ENCODE measurements around the gene RPL37. TPM values are rescaled to one million over a fixed set of nuclear protein-coding genes. Genes with fewer than 3 reads are reported as not detected.
A peak's percentile ranks its signal among the peaks of the same experiment; 100 is the strongest.

RPL37 gene
- total RNA-seq, 1 experiment from 2014 or later = 916 TPM

GRCh38 chr5:40841068-40841805, 6.2 kb upstream of the RPL37 start, which contains the start of gene CARD6:
TSS of gene CARD6 (plus strand) at chr5:40841367. CDS start at chr5:40841383, 16 bp downstream.
- H3K27ac ChIP-seq (ENCODE audit: low read length) = peak within 1 kb of the TSS; percentile 72
- DNase-seq (ENCODE audit: low read depth, low spot score) (no peak), ATAC-seq (peak; percentile 52; the same call in 1 of the 2 replicates)
- no peaks in the 10 kb centered on the region for H3K36me3 ChIP-seq (ENCODE audit: control insufficient read depth, insufficient read depth, low read length)
- 0 out of 2 replicates have a peak, but pooled peaks cover 6% of the 10 kb centered on the region for H3K4me1 ChIP-seq (ENCODE audit: control insufficient read depth, insufficient read depth, low read length)
- 0 out of 2 replicates have a peak, but pooled peaks cover 6% of the 10 kb centered on the region for H3K27me3 ChIP-seq (ENCODE audit: control insufficient read depth, insufficient read depth, low read length)
- intact Hi-C loops (cut with micrococcal nuclease; ENCODE audit: unreplicated experiment) = no loop called here
- in situ Hi-C loops (cut with HindIII; ENCODE audit: low pct_unique_long_range_greater_than_20kb, low sequenced_read_pairs) = no loop called here
- no peaks in the 10 kb centered on the region for H3K9me3 ChIP-seq (ENCODE audit: control insufficient read depth, insufficient read depth, low read depth, low read length)
- POLR2A ChIA-PET = no interaction called here
- no TSS peak for BruUV-seq (replicated peaks)
- TF ChIP-seq SIN3A (IDR thresholded peaks at IDR 0.05; ENCODE audit: borderline replicate concordance, insufficient read depth, low read depth, low read length) = no peak
- TF ChIP-seq POLR2AphosphoS5 (IDR thresholded peaks at IDR 0.05; ENCODE audit: low read depth, low read length) = no peak
- TF ChIP-seq REST (IDR thresholded peaks at IDR 0.05; ENCODE audit: insufficient read depth in 1 of 2, low read depth in 2 of 2, low read length in 1 of 2) = no peak
- no peak for TF ChIP-seq CTCF (IDR thresholded peaks at IDR 0.05)
- no peak for TF ChIP-seq TCF7L2 (IDR thresholded peaks at IDR 0.05; ENCODE audit: low read depth, low read length)
- H3K4me3 ChIP-seq (ENCODE audit: low read depth in 2 of 2, low read length in 2 of 2) = peak within 1 kb of the TSS; percentile 25 to 56
- CTCF ChIA-PET = no interaction called here

- POLR2A ChIA-PET = no interaction called here
- BruUV-seq (replicated peaks) = no TSS peak
- CTCF ChIA-PET = no interaction called here
- Histone ChIP-seq H3K36me3 (ENCODE audit: control insufficient read depth, insufficient read depth, low read length) (peaks cover 17% of the 10 kb centered on the region), H3K27me3 (ENCODE audit: control insufficient read depth, insufficient read depth, low read length) (0 out of 2 replicates have a peak, but pooled peaks cover 3% of the 10 kb centered on the region), H3K4me1 (ENCODE audit: control insufficient read depth, insufficient read depth, low read length) (peaks cover 12% of the 10 kb centered on the region), H3K9me3 (ENCODE audit: control insufficient read depth, insufficient read depth, low read depth, low read length) (no peaks in the 10 kb centered on the region), H3K4me3 (ENCODE audit: low read depth in 2 of 2, low read length in 2 of 2) (no peak overlapping the region), H3K27ac (ENCODE audit: low read length) (no peak overlapping the region)
- intact Hi-C loops (cut with micrococcal nuclease; ENCODE audit: unreplicated experiment) = no loop called here
- DNase-seq (ENCODE audit: low read depth, low spot score) (no peak), ATAC-seq (no peak)
- TF ChIP-seq REST (IDR thresholded peaks at IDR 0.05; ENCODE audit: insufficient read depth in 1 of 2, low read depth in 2 of 2, low read length in 1 of 2) (no peak), SIN3A (IDR thresholded peaks at IDR 0.05; ENCODE audit: borderline replicate concordance, insufficient read depth, low read depth, low read length) (no peak), TCF7L2 (IDR thresholded peaks at IDR 0.05; ENCODE audit: low read depth, low read length) (no peak), CTCF (IDR thresholded peaks at IDR 0.05) (no peak), POLR2AphosphoS5 (IDR thresholded peaks at IDR 0.05; ENCODE audit: low read depth, low read length) (no peak)
- in situ Hi-C loops (cut with HindIII; ENCODE audit: low pct_unique_long_range_greater_than_20kb, low sequenced_read_pairs) = no loop called here
These were observed 3.1 kb upstream of the RPL37 start for GRCh38 chr5:40838086-40838485.
